SK-N-SH treated with all-trans-retinoic acid at 6 μM for 48 hours (cell line): ENCODE results near the gene SEZ6L.

Experiments used
- ATAC-seq: fragments of 200-7000 bp; cut with Tn5 transposase; 3 replicates; pipeline ENCODE4 v1.9.1; 2020; ENCODE audit warnings: mild to moderate bottlenecking, moderate library complexity
- ARNTL ChIP-seq: fragments of 450-650 bp; formaldehyde crosslinking; IDR thresholded peaks from 2 replicates; pipeline ENCODE4 v1.5.0; 2020; ENCODE audit warnings: low read depth, mild to moderate bottlenecking, moderate library complexity, borderline replicate concordance
- BACH2 ChIP-seq: fragments of 250-450 bp; sonication (Bioruptor Pico); IDR thresholded peaks from 2 replicates; pipeline ENCODE4 v1.9.0; 2021; ENCODE audit warnings: mild to moderate bottlenecking, borderline replicate concordance
- CSDC2 ChIP-seq: fragments of 250-450 bp; sonication (Bioruptor Pico); IDR thresholded peaks from 2 replicates; pipeline ENCODE4 v1.5.0; 2020; ENCODE audit warnings: mild to moderate bottlenecking, moderate library complexity
- CSRNP3 ChIP-seq: fragments of 250-450 bp; sonication (Bioruptor Pico); IDR thresholded peaks from 2 replicates; pipeline ENCODE4 v1.5.1; 2021; ENCODE audit warnings: mild to moderate bottlenecking, moderate library complexity
- ESRRG ChIP-seq: fragments of 250-450 bp; sonication (Bioruptor Pico); IDR thresholded peaks from 2 replicates; pipeline ENCODE4 v1.6.1; 2021; ENCODE audit warnings: mild to moderate bottlenecking
- GLIS3 ChIP-seq: fragments of 250-450 bp; sonication (Bioruptor Pico); IDR thresholded peaks from 2 replicates; pipeline ENCODE4 v1.5.0; 2020; ENCODE audit warnings: mild to moderate bottlenecking, moderate library complexity
- ISL1 ChIP-seq: fragments of 250-450 bp; sonication (Bioruptor Pico); IDR thresholded peaks from 2 replicates; pipeline ENCODE4 v2.1.2; 2022; ENCODE audit warnings: mild to moderate bottlenecking, moderate library complexity
- OSR1 ChIP-seq: fragments of 250-450 bp; sonication (Bioruptor Pico); IDR thresholded peaks from 2 replicates; pipeline ENCODE4 v1.8.0; 2022; ENCODE audit warnings: moderate library complexity, mild to moderate bottlenecking, inconsistent platforms
- PATZ1 ChIP-seq: fragments of 250-450 bp; sonication (Bioruptor Pico); IDR thresholded peaks from 2 replicates; pipeline ENCODE4 v1.8.0; 2020; ENCODE audit warnings: mild to moderate bottlenecking, moderate library complexity, borderline replicate concordance
- PPARA ChIP-seq: fragments of 250-450 bp; sonication (Bioruptor Pico); IDR thresholded peaks from 2 replicates; pipeline ENCODE4 v1.5.0; 2020; ENCODE audit warnings: mild to moderate bottlenecking, borderline replicate concordance
- RARB ChIP-seq: fragments of 250-450 bp; sonication (Bioruptor Pico); IDR thresholded peaks from 2 replicates; pipeline ENCODE4 v1.8.0; 2021; ENCODE audit warnings: mild to moderate bottlenecking, moderate library complexity
- SNAI2 ChIP-seq: fragments of 250-450 bp; sonication (Bioruptor Pico); IDR thresholded peaks from 2 replicates; pipeline ENCODE4 v1.5.0; 2020; ENCODE audit warnings: mild to moderate bottlenecking, moderate library complexity
- TCF4 ChIP-seq: fragments of 250-450 bp; sonication (Bioruptor Pico); IDR thresholded peaks from 2 replicates; pipeline ENCODE4 v1.8.0; 2021; ENCODE audit warnings: mild to moderate bottlenecking, moderate library complexity, borderline replicate concordance
- TOX ChIP-seq: fragments of 250-450 bp; sonication (Bioruptor Pico); IDR thresholded peaks from 2 replicates; pipeline ENCODE4 v1.8.0; 2021; ENCODE audit warnings: mild to moderate bottlenecking, moderate library complexity, borderline replicate concordance
- TSHZ2 ChIP-seq: fragments of 250-450 bp; sonication (Bioruptor Pico); IDR thresholded peaks from 2 replicates; pipeline ENCODE4 v1.5.0; 2020; ENCODE audit warnings: mild to moderate bottlenecking, moderate library complexity
- ZC3H10 ChIP-seq: fragments of 250-450 bp; sonication (Bioruptor Pico); IDR thresholded peaks from 2 replicates; pipeline ENCODE4 v1.5.1; 2021; ENCODE audit warnings: mild to moderate bottlenecking, moderate library complexity
- ZFP3 ChIP-seq: fragments of 250-450 bp; sonication (Bioruptor Pico); IDR thresholded peaks from 2 replicates; pipeline ENCODE4 v1.5.0; 2020; ENCODE audit warnings: mild to moderate bottlenecking, moderate library complexity
- ZFP30 ChIP-seq: fragments of 450-650 bp; formaldehyde crosslinking; IDR thresholded peaks from 2 replicates; pipeline ENCODE4 v1.5.0; 2022; ENCODE audit warnings: mild to moderate bottlenecking, moderate library complexity
- ZNF70 ChIP-seq: fragments of 450-650 bp; formaldehyde crosslinking; IDR thresholded peaks from 2 replicates; pipeline ENCODE4 v1.5.0; 2020; ENCODE audit warnings: mild to moderate bottlenecking, moderate library complexity
- TF ChIP-seq, protein P1 (sequence below): fragments of 250-450 bp; sonication (Bioruptor Pico); IDR thresholded peaks from 2 replicates; pipeline ENCODE4 v1.5.1; 2020; ENCODE audit warnings: low read depth, mild to moderate bottlenecking, moderate library complexity

SEZ6L gene

GRCh38 chr22:26159886-26160285 lies 9.4 kb upstream of the SEZ6L start:
- no peak for ATAC-seq
- TF ChIP-seq RARB (CRISPR knock-in tag) (no peak), PPARA (no peak), PATZ1 (no peak), OSR1 (CRISPR knock-in tag) (no peak), ISL1 (no peak), ZNF70 (CRISPR knock-in tag) (no peak), TSHZ2 (no peak), TCF4 (no peak), GLIS3 (CRISPR knock-in tag) (no peak), ARNTL (no peak), ESRRG (no peak), ZC3H10 (CRISPR knock-in tag) (no peak), BACH2 (CRISPR knock-in tag) (no peak), ZFP30 (CRISPR knock-in tag) (no peak), CSDC2 (CRISPR knock-in tag) (no peak), TOX (CRISPR knock-in tag) (no peak), CSRNP3 (CRISPR knock-in tag) (no peak)

GRCh38 chr22:26161746-26162145 lies 7.5 kb upstream of the SEZ6L start:
- ATAC-seq: no peak

More at GRCh38 chr22:26161746-26162145, 7.5 kb upstream of the SEZ6L start:
- TF ChIP-seq RARB (CRISPR knock-in tag) (no peak), ZC3H10 (CRISPR knock-in tag) (no peak), TSHZ2 (no peak), TCF4 (no peak), ZFP3 (CRISPR knock-in tag) (no peak), ISL1 (no peak), CSRNP3 (CRISPR knock-in tag) (no peak), SNAI2 (CRISPR knock-in tag) (no peak), BACH2 (CRISPR knock-in tag) (no peak), OSR1 (CRISPR knock-in tag) (no peak), ARNTL (no peak), GLIS3 (CRISPR knock-in tag) (no peak)
- TF ChIP-seq, protein P1, sequence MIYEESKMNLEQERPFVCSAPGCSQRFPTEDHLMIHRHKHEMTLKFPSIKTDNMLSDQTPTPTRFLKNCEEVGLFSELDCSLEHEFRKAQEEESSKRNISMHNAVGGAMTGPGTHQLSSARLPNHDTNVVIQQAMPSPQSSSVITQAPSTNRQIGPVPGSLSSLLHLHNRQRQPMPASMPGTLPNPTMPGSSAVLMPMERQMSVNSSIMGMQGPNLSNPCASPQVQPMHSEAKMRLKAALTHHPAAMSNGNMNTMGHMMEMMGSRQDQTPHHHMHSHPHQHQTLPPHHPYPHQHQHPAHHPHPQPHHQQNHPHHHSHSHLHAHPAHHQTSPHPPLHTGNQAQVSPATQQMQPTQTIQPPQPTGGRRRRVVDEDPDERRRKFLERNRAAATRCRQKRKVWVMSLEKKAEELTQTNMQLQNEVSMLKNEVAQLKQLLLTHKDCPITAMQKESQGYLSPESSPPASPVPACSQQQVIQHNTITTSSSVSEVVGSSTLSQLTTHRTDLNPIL (CRISPR knock-in tag): no peak
